OCI-LY7 (cell line): ENCODE measurements around the gene SOWAHC. TPM values are rescaled to one million over a fixed set of nuclear protein-coding genes. Genes with fewer than 3 reads are reported as not detected.

Experiments used
- BruUV-seq: library from RNA; stranded (reverse); fragments of 400-500 nt; replicated peaks from 2 replicates; lab custom pipeline; 2021; lab: Mats Ljungman, UMichigan
- CTCF ChIA-PET: fragments of 300-600 bp; sonication (Branson Sonifier 250); formaldehyde crosslinking; loops from one replicate; lab custom pipeline; 2022; ENCODE audit warnings: antibody characterized with exemption; ENCODE audit not compliant: unreplicated experiment; lab: Charles Lee
- POLR2A ChIA-PET: fragments of 300-600 bp; sonication (Branson Sonifier 250); formaldehyde crosslinking; loops from one replicate; lab custom pipeline; 2022; ENCODE audit warnings: antibody characterized with exemption; lab: Charles Lee
- DNase-seq: peaks from one replicate; pipeline ENCODE4 v3.0.0-alpha.2; 2015; ENCODE audit warnings: low spot score
- H2AFZ ChIP-seq: fragments of 200-600 bp; sonication (generic), shearing (Covaris generic); 2 replicates; pipeline ENCODE4 v1.6.1; 2014; ENCODE audit warnings: mild to moderate bottlenecking, antibody characterized with exemption, low read length, moderate library complexity
- H3K27ac ChIP-seq: fragments of 200-600 bp; sonication (generic); 2 replicates; pipeline ENCODE4 v1.5.1; 2014; ENCODE audit warnings: mixed run types, low read depth, mild to moderate bottlenecking, moderate library complexity, low read length, inconsistent platforms; ENCODE audit not compliant: poor library complexity, severe bottlenecking
- H3K36me3 ChIP-seq: fragments of 200-600 bp; sonication (generic); 2 replicates; pipeline ENCODE4 v1.6.1; 2014; ENCODE audit warnings: mild to moderate bottlenecking, antibody characterized with exemption, low read length, moderate library complexity, mixed read lengths; ENCODE audit not compliant: insufficient read depth
- H3K4me1 ChIP-seq: fragments of 200-600 bp; sonication (generic); 2 replicates; pipeline ENCODE4 v1.5.1; 2014; ENCODE audit warnings: mild to moderate bottlenecking, low read length; ENCODE audit not compliant: insufficient read depth, poor library complexity, severe bottlenecking
- H3K4me2 ChIP-seq: fragments of 200-600 bp; sonication (generic); 2 replicates; pipeline ENCODE4 v1.6.1; 2014; ENCODE audit warnings: mild to moderate bottlenecking, low read length
- H3K4me3 ChIP-seq: fragments of 200-600 bp; sonication (generic); 2 replicates; pipeline ENCODE4 v1.5.1; 2014; ENCODE audit warnings: mild to moderate bottlenecking, low read depth, low read length; ENCODE audit not compliant: poor library complexity, severe bottlenecking
- H3K79me2 ChIP-seq: fragments of 200-600 bp; sonication (generic); 2 replicates; pipeline ENCODE4 v1.6.1; 2016; ENCODE audit warnings: low read depth, mild to moderate bottlenecking, low read length, moderate library complexity, mixed read lengths; ENCODE audit not compliant: insufficient read depth
- H3K9me2 ChIP-seq: fragments of 200-600 bp; sonication (generic); 2 replicates; pipeline ENCODE4 v1.6.1; 2016; ENCODE audit warnings: mild to moderate bottlenecking, low read length, mixed read lengths; ENCODE audit not compliant: insufficient read depth
- H3K9me3 ChIP-seq: fragments of 200-600 bp; sonication (generic); 2 replicates; pipeline ENCODE4 v1.6.1; 2014; ENCODE audit warnings: mild to moderate bottlenecking, mixed run types, low read length, mixed read lengths
- H4K20me1 ChIP-seq: fragments of 200-600 bp; sonication (generic); 2 replicates; pipeline ENCODE4 v1.6.1; 2014; ENCODE audit warnings: mild to moderate bottlenecking, antibody characterized with exemption, low read length, moderate library complexity, mixed read lengths; ENCODE audit not compliant: insufficient read depth
- EZH2phosphoT487 ChIP-seq: fragments of 200-600 bp; sonication (generic); IDR thresholded peaks from 2 replicates; pipeline ENCODE4 v1.6.1; 2018; ENCODE audit warnings: low read depth, borderline replicate concordance, mild to moderate bottlenecking, mixed run types, antibody characterized with exemption, low read length, moderate library complexity, mixed read lengths
- intact Hi-C: fragments of 100-400 bp; cut with micrococcal nuclease; formaldehyde crosslinking; loops from one replicate; pipeline ENCODE4 v1.10.0; 2022; ENCODE audit not compliant: unreplicated experiment
- total RNA-seq, 2 experiments: library from RNA; depleted of rRNA in 1 of 2; stranded (reverse); fragments of >200 nt in 1 of 2; shearing (Covaris generic) in 1 of 2; gene quantifications; 2 replicates each; pipeline ENCODE4 v1.2.3, GENCODE V29; 2014 to 2022
- TF ChIP-seq, protein P1 (sequence below): fragments of 200-600 bp; sonication (generic); conservative IDR thresholded peaks from 2 replicates; pipeline ENCODE4 v1.5.1; 2014; ENCODE audit warnings: mild to moderate bottlenecking, antibody characterized with exemption, low read length, moderate library complexity, mixed read lengths

SOWAHC gene
- total RNA-seq, 2 experiments from 2014 or later = not detected

DNA sequence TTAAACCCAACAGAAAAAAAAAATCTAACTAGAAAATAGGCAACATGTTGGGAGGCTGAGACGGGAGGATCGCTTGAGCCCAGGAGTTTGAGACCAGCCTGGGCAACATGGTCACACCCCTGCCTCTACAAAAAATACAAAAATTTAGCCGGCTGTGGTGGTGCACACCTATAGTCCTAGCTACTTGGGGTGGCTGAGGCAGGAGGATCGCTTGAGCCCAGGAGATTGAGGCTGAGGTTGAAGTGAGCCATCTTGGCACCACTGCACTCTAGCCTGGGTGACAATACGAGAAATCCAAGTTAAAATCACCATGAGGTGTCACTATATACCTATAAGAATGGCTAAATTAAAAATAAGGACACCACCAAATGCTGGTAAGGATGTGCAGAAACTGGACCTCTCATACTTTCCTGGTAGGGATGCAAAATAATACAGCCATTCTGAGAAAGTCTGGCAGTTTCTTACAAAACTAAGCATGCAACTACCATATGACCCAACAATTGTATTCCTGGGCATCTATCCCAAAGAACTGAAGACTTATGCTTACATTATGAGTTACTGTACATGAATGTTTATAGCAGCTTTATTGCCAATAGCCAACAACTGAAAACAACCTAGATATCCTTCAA is 2.6 kb upstream of the SOWAHC start:
- TF ChIP-seq, protein P1, sequence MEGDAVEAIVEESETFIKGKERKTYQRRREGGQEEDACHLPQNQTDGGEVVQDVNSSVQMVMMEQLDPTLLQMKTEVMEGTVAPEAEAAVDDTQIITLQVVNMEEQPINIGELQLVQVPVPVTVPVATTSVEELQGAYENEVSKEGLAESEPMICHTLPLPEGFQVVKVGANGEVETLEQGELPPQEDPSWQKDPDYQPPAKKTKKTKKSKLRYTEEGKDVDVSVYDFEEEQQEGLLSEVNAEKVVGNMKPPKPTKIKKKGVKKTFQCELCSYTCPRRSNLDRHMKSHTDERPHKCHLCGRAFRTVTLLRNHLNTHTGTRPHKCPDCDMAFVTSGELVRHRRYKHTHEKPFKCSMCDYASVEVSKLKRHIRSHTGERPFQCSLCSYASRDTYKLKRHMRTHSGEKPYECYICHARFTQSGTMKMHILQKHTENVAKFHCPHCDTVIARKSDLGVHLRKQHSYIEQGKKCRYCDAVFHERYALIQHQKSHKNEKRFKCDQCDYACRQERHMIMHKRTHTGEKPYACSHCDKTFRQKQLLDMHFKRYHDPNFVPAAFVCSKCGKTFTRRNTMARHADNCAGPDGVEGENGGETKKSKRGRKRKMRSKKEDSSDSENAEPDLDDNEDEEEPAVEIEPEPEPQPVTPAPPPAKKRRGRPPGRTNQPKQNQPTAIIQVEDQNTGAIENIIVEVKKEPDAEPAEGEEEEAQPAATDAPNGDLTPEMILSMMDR = no peak
- no peak for TF ChIP-seq EZH2phosphoT487
- ChIA-PET CTCF (no interaction called here), POLR2A (no interaction called here)
- Histone ChIP-seq H3K4me2 (no peak overlapping the region), H3K36me3 (no peaks in the 10 kb centered on the region), H2AFZ (no peak overlapping the region), H3K9me3 (no peaks in the 10 kb centered on the region), H3K9me2 (no peaks in the 10 kb centered on the region), H3K4me1 (no peaks in the 10 kb centered on the region), H3K4me3 (no peak overlapping the region), H4K20me1 (no peaks in the 10 kb centered on the region), H3K79me2 (no peaks in the 10 kb centered on the region), H3K27ac (no peak overlapping the region)
- no TSS peak for BruUV-seq
- intact Hi-C loops = no loop called here
- DNase-seq = no peak

DNA sequence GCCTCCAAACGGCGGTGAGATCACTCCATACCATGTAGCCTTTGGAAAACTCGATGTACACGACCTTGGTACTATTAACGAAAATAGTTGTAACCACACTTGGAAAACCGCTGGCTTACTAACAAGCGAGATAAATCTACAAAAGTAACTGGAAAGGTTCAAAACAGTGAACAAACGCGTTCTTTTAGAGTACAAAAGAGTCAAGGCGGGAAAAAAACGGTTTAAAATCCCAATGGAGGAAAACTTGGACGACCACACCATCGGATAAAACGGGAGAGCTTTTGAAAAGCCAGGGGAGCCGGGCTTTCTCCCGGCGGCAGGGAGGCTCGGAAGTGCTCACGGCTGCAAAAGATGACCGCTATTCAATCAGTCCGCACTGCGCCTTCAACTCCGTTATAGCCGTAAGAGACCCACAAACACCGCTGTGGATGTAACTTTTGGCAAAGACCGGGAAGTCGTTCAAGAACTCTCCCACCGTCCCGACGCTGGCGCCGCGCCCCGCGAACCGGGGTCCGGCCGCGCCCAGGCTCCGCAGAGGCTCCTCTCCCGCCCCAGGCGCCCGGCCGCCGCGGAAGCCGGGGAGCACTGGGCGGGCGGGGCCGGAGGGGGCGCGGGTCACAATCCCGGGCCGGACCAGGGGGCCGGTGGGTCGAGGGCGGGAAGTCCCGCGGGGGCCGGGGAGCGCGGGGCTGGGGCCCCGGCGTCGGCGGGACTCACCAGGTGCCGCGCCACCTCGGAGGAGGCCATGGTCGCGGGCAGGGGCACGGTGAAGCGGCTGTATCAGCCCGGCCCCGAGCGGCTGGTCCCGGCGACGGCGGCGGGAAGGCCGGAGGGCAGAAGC is 863 bp upstream of the SOWAHC start:
- no peak overlapping the region for H3K27ac ChIP-seq
- H4K20me1 ChIP-seq = no peaks in the 10 kb centered on the region
- intact Hi-C loops = no loop called here
- H3K9me2 ChIP-seq = no peaks in the 10 kb centered on the region
- no peaks in the 10 kb centered on the region for H3K36me3 ChIP-seq
- no TSS peak for BruUV-seq
- no peaks in the 10 kb centered on the region for H3K79me2 ChIP-seq
- TF ChIP-seq, protein P1 = no peak
- no peak for TF ChIP-seq EZH2phosphoT487
- no peak overlapping the region for H3K4me3 ChIP-seq
- H3K4me2 ChIP-seq = no peak overlapping the region
- CTCF ChIA-PET = no interaction called here
- H3K4me1 ChIP-seq = no peaks in the 10 kb centered on the region
- POLR2A ChIA-PET = interaction anchor here (0.6 to 0.7 kb wide), 2 partner anchors 10 to 123 kb away, joined by 3 read pairs; no protein-coding TSS in a partner anchor
- H2AFZ ChIP-seq = no peak overlapping the region
- no peak for DNase-seq
- H3K9me3 ChIP-seq = no peaks in the 10 kb centered on the region
